ENCODE measurements around the gene TCF25. TPM values are rescaled to one million over a fixed set of nuclear protein-coding genes. Genes with fewer than 3 reads are reported as not detected.
"Not testable (repeated sequence)": the region's sequence is repeated elsewhere in the genome, so short reads cannot be mapped to it uniquely, and the experiment has no call there.

Gene TCF25
- total RNA-seq, 3 donors from 2014 or later = 179 to 217 (median 212) TPM

DNA sequence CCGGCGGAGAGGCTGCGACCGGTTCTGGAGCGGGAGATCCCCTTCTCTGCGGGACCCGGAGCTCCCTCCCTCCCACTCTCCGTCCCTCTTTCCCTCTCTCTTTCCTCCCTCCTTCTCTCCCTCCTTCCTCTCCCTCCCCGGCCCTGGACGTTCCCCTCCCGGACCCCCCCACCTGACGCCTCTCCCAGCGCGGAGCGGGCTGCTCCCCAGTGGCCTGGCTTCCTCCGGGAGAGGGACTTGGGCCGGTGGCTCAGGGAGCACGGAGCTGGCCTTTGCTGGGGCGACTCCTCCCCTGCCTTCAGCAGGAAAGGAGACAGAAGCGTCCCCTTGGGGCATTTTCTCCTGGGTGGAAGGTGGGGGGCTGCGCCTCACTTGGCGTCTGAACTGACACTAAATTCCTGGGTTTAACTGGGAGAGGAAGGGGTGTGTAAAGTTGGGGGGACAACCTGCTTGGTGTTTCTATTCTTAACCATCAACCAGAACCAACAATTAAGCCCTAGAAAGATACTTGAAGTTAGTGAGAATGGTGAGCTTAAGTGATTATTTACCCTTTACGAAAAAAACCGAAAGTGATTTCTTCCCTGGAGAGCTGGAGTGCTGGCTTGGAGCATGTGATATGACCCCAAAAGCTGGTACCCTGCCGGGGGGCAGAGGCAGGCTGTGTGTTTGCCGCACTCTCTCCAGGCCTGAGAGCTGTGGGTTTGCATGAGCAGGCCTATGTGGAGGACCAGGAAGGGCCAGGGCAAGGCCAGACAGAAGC, 44.3 kb upstream of the TCF25 start:
- DNase-seq (peak in 1 of 3 donors; percentile 74), ATAC-seq (peak; percentile 21)
- Histone ChIP-seq H3K4me3 (peak overlapping the region; percentile 50), H3K4me1 (ENCODE audit: low read depth) (peaks cover 10% of the 10 kb centered on the region), H3K36me3 (ENCODE audit: low read depth) (no peaks in the 10 kb centered on the region), H3K9me3 (no peaks in the 10 kb centered on the region)
- intact Hi-C loops (cut with DNase I, micrococcal nuclease) = no loop called here
- TF ChIP-seq, protein P1, sequence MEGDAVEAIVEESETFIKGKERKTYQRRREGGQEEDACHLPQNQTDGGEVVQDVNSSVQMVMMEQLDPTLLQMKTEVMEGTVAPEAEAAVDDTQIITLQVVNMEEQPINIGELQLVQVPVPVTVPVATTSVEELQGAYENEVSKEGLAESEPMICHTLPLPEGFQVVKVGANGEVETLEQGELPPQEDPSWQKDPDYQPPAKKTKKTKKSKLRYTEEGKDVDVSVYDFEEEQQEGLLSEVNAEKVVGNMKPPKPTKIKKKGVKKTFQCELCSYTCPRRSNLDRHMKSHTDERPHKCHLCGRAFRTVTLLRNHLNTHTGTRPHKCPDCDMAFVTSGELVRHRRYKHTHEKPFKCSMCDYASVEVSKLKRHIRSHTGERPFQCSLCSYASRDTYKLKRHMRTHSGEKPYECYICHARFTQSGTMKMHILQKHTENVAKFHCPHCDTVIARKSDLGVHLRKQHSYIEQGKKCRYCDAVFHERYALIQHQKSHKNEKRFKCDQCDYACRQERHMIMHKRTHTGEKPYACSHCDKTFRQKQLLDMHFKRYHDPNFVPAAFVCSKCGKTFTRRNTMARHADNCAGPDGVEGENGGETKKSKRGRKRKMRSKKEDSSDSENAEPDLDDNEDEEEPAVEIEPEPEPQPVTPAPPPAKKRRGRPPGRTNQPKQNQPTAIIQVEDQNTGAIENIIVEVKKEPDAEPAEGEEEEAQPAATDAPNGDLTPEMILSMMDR (IDR thresholded peaks at IDR 0.05) = no peak

DNA sequence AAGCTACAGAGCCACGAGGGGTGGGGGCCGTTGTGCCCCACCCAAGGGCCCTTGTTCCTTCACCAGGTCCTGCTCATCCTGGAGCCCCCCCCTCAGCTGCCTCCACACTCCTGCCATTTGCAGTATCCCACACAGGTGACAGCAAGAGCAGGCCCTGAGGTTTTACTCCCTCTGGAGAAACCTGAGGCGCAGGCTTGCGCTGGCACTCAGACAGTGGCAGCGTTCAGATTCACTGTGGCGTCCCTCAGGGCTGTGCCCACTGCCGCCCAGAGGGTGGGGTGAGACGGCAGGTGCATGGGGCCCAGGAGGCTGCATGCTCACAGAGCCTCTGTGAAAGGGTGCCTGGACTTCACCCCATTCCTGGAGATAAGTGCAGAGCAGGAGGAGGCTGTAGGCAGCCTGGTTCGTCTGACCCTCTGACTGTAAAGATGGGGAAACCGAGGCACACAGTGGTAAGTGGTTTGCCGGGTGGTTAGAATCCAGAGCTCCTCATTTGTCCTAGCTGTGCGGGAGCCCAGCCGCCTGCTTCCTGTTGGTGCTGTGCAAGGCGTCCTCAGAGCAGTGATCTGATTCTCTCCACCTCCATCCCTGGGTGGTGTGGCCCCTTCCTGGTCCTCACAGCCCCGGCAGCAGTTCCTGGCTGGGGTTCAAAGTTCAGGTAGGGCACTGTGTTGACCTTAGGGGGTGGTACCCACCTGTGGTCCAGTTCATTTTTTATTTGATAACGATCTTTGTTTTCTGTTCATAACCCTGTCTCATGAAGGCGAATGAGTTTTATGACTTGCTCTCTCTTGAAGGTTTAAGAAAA, 43.6 kb upstream of the TCF25 start:
- intact Hi-C loops (cut with DNase I, micrococcal nuclease) = no loop called here
- peak; percentile 72 to 81 (median 78) for DNase-seq
- peak; percentile 57 for ATAC-seq
- Histone ChIP-seq H3K4me1 (ENCODE audit: low read depth) (peaks cover 10% of the 10 kb centered on the region), H3K36me3 (ENCODE audit: low read depth) (no peaks in the 10 kb centered on the region), H3K9me3 (no peaks in the 10 kb centered on the region), H3K4me3 (no peak overlapping the region)
- TF ChIP-seq, protein P1 (IDR thresholded peaks at IDR 0.05) = no peak

DNA sequence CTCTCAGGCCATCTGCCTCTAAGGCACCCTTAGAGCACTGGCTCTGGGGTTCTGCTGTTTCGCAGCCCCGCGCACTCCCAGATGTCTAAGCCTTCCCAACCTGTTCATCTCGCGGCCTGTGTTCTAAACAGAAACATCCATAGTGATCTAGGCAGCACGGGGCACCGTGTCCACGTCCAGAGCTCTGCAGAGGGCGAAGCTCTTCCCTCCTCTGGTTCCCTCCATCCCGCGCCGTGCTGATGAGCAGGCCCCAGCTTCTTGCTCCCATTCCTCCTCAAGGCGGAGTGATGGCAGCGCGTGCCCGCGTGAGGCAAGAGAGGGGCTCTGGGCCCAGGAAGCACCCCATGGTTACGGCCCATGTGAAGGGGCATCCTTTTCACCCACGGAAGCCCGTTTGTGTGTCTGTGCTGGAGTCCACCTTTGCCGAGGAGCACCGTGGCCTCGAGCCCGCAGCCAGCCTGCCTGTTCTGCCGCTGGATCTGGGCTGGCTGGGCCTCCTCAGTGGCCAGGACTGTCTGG, 41.5 kb upstream of the TCF25 start:
- no peak for ATAC-seq
- no peaks in the 10 kb centered on the region for H3K9me3 ChIP-seq

DNA sequence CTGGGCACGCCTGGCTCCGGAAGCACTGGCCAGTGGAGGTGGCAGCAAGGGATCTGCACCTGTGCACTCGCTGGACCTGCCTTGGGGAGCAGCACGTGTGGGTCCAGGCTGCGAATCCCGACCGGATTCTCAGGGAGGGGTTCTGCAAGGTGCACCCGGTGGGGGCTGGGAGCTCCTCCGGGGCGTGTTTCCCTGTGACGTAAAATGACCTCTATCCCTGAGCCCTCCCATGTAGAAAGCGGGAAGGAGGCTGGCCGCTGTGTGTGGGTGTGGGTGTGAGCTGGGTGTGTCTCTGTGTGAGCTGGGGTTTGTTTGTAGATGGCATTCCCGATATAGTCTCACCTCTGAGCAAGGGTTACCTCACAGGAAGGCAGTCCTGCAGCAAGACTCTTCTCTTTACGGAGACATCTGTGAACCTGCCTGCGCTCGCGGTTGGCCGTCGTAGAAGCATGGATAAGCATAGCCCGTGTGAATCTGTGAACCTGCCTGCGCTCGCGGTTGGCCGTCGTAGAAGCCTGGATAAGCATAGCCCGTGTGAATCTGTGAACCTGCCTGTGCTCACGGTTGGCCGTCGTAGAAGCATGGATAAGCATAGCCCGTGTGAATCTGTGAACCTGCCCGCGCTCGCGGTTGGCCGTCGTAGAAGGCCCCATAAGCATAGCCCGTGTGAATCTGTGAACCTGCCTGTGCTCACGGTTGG, 39.6 kb upstream of the TCF25 start:
- peak; percentile 93 to 96 (median 94) for DNase-seq
- intact Hi-C loops (cut with DNase I, micrococcal nuclease); H3K4me3 ChIP-seq; H3K36me3 ChIP-seq (ENCODE audit: low read depth); H3K9me3 ChIP-seq: not testable (repeated sequence)
- peaks cover 30% of the 10 kb centered on the region for H3K4me1 ChIP-seq (ENCODE audit: low read depth)
- peak; percentile 79 for ATAC-seq

More for the DNA sequence above, 41.5 kb upstream of the TCF25 start:
- Histone ChIP-seq H3K4me1 (ENCODE audit: low read depth) (peaks cover 20% of the 10 kb centered on the region), H3K4me3 (no peak overlapping the region), H3K36me3 (ENCODE audit: low read depth) (no peaks in the 10 kb centered on the region)
- DNase-seq = no peak
- intact Hi-C loops (cut with DNase I, micrococcal nuclease) = no loop called here
- TF ChIP-seq, protein P1 (IDR thresholded peaks at IDR 0.05) = no peak

DNA sequence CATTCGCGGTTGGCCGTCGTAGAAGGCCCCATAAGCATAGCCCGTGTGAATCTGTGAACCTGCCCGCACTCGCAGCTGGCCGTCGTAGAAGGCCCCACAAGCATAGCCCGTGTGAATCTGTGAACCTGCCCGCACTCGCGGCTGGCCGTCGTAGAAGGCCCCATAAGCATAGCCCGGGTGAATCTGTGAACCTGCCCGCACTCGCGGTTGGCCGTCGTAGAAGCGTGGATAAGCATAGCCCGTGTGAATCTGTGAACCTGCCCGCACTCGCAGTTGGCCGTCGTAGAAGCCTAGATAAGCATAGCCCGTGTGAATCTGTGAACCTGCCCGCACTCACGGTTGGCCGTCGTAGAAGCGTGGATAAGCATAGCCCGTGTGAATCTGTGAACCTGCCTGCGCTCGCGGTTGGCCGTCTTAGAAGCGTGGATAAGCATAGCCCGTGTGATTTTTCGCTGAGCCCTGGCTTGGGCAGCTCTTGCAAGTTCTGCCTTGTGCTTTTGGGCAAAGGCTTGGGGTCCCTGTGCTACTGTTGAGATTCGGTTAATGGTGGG, 38.5 kb upstream of the TCF25 start:
- H3K9me3 ChIP-seq; H3K4me3 ChIP-seq; ATAC-seq; H3K36me3 ChIP-seq (ENCODE audit: low read depth); DNase-seq; intact Hi-C loops (cut with DNase I, micrococcal nuclease): not testable (repeated sequence)
- peaks cover 31% of the 10 kb centered on the region for H3K4me1 ChIP-seq (ENCODE audit: low read depth)

DNA sequence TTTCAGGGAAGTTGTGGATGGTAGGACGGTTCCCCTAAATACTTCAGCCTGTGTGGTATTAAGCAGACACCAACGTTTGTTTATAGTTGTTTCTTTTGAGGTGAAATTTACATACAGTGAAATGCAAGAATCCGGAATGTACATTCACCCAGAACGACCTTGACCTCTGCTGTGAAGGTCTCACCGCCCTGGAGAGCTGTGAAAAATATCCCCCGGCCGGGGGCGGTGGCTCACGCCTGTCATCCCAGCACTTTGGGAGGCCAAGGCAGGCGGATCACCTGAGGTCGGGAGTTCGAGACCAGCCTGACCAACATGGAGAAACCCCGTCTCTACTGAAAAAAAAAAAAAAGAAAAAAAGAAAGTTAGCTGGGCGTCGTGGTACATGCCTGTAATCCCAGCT, 36.9 kb upstream of the TCF25 start:
- H3K36me3 ChIP-seq (ENCODE audit: low read depth); DNase-seq; H3K9me3 ChIP-seq; ATAC-seq; H3K4me3 ChIP-seq; intact Hi-C loops (cut with DNase I, micrococcal nuclease): not testable (repeated sequence)
- peaks cover 31% of the 10 kb centered on the region for H3K4me1 ChIP-seq (ENCODE audit: low read depth)
